NCI-H748 (cell line): Measurements from ENCODE around the gene UMODL1.

Source experiments
- DNase-seq: peaks from one replicate; lab custom pipeline; 2025; ENCODE audit not compliant: unreplicated experiment; lab: John Stamatoyannopoulos, UW

The UMODL1 gene

GRCh38 chr21:42079939-42080787, 9.0 kb downstream of the UMODL1 start:
- no peak for DNase-seq

DNA sequence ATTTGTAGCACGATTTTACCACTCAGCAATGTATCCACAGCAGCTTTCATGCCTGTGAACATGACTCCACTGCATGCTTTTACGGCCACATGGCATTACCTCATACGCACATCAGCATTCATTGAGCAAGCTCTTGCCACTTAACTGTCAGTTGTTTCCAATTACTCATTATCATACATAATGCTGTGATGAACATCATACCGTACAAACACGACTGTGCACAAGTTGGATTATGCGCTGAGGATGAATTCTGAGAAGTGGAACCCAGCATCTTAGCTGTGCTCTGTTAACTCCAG, 9.6 kb downstream of the UMODL1 start:
- DNase-seq, result no peak

DNA sequence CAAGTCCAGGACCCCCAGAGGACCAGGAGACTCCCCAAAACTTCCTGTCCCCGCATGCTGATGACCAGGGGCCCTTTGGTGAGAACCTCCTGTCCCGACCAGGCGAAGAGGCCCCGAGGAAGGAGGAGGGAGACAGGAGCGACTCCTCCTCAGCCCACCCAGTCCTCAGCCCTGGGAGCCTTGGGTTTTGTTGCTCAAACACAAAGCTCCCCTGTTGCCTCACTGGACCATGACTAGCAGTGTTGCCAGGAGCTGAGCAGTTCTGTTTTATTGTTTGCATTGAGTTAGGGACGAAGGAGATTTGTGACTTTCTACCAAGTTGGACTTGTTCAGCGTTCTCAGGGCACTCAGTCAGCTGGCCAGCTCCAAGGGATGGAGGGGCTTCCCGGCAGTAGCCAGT, 10.0 kb downstream of the UMODL1 start:
- no peak for DNase-seq

DNA sequence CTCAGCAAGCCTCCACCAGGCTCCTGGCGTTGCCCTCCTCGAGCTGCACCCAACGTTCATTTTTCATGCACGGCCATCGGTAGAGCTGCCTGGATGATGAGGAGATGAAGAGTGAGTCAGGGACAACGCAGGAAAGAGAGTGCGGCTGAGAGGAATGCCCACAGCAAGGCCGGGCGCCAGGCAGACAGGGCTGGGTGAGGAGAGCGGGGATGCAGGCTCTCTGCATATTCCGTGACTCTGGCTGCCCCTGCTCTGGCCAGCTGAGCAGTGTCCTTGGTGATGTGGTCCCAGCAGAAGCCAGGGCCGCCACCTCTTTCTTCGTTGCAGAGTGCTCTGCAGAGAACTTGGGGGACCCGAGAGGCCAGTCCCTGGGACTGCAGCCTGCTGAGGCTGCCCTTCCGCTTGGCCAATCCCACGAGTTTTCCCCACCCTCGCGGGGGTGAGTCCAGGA, 10.8 kb downstream of the UMODL1 start:
- no peak for DNase-seq

- no peak for DNase-seq
Observed at GRCh38 chr21:42082501-42083360, 11.6 kb downstream of the UMODL1 start.

DNA sequence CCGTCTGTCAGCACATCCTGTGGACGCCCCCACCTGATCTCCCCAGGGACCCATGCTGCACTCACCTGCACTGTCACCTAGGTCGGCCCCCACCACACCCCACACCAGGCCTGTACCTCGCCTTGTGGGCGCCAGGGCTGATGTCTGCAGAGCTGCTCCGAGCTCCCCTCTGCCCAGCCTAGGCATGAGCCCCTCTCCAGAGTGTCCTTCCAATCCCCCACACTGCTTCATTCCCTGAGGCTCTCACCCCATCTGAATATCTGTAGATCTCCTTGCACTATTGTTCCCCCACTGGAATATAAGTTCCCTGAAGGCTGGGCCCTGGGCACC, 12.2 kb downstream of the UMODL1 start:
- DNase-seq, result no peak

DNA sequence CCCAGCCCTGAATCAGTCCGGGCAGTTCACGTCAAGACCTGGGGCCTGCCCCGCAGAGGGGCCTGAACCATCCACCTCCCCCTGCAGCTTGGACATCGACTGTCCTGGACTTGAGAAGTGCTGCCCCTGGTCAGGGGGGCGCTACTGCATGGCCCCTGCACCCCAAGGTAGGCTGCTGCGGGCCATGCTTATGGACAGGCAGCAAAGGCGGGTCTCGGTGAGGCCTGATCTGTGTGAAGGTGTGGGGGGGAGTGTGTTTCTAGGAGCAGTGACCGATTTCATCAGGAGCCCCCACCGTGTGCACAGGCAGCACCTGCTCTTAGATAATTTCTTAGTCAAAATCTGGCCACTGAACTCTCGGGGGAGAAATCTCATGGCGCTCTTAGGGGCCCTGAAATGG, 13.0 kb downstream of the UMODL1 start:
- DNase-seq, result no peak

GRCh38 chr21:42085246-42086077, 14.3 kb downstream of the UMODL1 start:
- no peak for DNase-seq

DNA sequence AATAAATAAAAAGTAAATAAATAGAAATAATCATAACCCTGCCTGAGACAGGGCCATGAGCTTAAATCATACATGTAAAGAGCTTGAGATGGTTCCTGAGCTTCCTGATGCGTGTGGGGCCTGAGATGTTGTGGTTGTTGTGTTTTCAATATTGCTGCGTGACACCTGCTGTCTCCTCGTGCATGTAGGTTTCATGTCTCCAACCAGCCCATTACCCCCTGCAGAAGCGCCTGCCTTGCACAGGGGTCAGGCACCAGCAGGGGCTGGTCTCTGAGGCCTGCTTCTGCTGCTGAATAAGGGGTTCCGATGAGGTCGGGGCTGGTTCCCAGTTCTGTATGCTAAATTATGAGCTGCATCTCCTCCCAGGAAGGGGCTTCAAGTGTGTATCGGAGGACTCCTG, 15.9 kb downstream of the UMODL1 start:
- DNase-seq, result no peak

- DNase-seq, result no peak
Observed at GRCh38 chr21:42088148-42088547, 17.0 kb downstream of the UMODL1 start.

DNA sequence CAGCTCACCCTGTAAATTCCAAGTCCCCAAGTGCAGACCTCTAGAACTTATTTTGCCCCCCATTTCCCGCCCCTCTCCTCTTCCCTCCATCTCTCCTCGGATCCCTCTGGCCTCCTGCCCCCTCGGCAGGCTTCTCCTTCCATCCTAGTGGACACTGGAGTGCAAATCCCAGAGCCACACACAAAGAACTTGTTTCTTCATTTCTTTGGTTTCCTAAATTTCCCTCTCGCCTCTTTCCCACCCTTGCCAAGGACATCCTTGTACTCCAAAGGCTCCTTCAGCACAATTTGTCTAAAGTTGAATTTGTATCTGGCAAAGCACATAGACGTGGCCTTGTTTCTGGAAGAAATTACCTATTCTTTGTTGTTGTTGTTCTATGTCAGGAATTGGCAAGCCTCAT, 17.5 kb downstream of the UMODL1 start:
- DNase-seq, result no peak

DNA sequence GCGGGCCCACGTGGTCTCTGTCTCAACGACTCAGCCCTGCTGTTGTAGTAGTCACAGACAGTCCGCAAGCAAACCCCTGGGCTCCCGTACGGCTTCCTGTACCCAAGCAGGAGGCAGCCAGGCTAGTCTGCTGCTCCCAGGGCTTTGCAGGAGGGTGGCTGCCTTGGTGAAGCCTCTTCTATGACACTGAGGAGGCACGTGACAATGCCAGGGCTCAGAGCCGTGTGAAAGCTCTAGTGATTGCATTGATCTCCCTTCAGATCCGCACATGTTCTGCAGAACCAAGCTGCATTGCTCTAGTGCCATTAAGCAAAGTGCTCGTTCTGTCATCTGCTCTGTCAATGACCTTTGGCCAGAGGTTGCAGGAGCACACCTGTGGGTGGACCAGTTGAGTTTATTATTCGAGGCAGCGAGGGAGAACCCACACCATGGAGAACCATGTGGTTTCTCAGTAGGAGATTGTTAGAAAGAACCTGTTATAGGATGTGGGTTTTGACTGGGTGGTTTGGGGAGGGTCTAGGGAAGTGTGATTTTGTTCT, 18.0 kb downstream of the UMODL1 start:
- no peak for DNase-seq

DNA sequence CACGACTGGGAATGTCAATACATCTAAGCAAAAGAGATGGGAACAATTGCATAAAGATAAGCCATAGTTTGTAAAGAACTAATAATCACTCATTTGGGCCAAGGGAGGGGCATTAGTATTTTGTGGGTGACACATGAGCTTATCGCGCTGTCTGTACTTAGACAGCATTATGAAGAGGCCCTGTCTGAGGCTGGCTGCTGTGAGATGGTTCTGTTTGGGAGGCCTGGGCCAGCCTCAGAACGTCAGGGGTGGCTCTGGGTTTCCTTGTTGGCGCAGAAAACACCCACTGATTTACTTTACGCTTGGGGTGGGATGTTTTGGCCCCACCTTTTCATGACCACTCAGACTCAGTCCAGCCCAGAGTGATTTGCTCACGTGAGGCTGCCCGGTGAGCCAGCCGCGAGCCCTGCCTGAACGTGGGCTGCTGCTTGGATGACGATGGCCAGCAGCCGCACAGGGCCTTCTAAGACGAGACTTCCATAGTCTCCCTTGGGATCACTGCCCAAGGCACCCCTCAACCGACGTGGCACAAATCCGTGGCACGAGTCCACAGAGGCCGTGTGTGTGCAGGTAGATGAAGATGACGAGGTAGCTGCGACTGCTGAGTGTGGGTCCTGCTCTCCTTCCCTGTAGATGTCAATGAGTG, 18.7 kb downstream of the UMODL1 start:
- no peak for DNase-seq

DNA sequence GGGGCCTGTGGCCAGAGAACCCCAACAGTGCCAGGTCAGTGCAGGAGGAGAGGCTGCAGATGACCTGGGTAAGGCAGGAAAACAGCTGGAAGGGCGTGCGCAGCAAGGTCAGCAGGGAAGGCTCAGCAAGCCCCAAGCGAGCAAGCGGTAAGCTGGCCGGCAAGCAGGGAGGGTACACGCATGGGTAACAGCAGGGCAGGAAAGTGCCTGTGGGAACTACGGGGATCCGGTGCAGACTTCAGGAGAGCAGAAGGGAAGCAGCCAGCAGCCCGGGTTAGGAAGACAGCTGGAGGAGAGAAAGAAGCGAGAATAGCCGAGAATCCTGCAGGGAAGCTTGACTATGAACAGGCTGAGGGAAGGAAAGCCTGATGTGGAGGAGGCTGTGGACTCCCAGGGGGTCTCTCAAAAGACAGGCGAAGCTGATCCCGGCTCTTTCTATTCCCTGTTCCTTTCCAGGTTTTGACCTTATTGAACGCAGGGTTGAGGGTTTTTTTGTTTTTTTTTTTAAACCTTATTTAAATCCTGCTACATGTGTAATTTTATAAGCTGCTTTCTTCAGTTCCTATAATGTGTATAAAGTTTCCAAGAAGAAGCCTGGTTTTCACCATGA, 20.9 kb downstream of the UMODL1 start:
- DNase-seq, result no peak

GRCh38 chr21:42092771-42093170, 21.7 kb downstream of the UMODL1 start:
- no peak for DNase-seq

- no peak for DNase-seq
Observed at GRCh38 chr21:42093186-42093585, 22.1 kb downstream of the UMODL1 start.

GRCh38 chr21:42093991-42094421, 22.9 kb downstream of the UMODL1 start:
- no peak for DNase-seq

GRCh38 chr21:42094811-42095210, 23.7 kb downstream of the UMODL1 start:
- no peak for DNase-seq

- no peak for DNase-seq
Observed at GRCh38 chr21:42095581-42095980, 24.5 kb downstream of the UMODL1 start.

DNA sequence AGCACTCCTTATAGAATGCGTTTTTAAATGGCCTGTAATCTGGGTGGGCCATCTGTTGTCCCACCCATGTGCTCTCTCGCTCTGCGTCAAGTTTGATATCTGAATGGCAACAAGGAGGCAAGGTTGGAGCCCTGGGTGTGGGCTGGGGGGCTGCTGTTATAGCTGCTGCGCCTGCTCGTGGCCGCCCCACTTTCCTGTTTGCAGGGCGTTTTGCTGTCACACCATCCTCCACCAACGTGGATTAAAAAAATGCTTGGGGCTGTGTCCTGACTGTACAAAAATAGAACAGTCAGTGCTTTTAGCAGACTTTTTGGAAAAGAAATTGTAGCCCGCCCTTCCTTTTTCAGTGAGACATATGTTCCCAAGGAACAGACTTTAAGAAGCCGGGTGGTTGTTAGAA, 25.4 kb downstream of the UMODL1 start:
- DNase-seq, result no peak
